IMR-90 (cell line): ENCODE data around the gene COPS2. TPM values are rescaled to one million over a fixed set of nuclear protein-coding genes. Genes with fewer than 3 reads are reported as not detected.

ENCODE experiments used
- ATAC-seq: fragments of 200-7000 bp; cut with Tn5 transposase; 2 replicates; pipeline ENCODE4 v1.9.1; 2020; ENCODE audit warnings: low read depth, mild to moderate bottlenecking, moderate library complexity
- BruUV-seq: library from RNA; stranded (reverse); fragments of 400-500 nt; replicated peaks from 2 replicates; lab custom pipeline; 2021; lab: Mats Ljungman, UMichigan
- CTCF ChIA-PET: fragments of 300-600 bp; formaldehyde crosslinking; extraction: SDS; loops from one replicate; lab custom pipeline; 2021; ENCODE audit warnings: antibody characterized with exemption; lab: Yijun Ruan, JAX
- POLR2A ChIA-PET: fragments of 300-600 bp; sonication (Branson Sonifier 250); formaldehyde crosslinking; loops from one replicate; lab custom pipeline; 2022; ENCODE audit warnings: antibody characterized with exemption; ENCODE audit not compliant: unreplicated experiment; lab: Charles Lee
- DNase-seq: peaks from one replicate; pipeline ENCODE4 v3.0.0; 2013
- H2AFZ ChIP-seq: replicated peaks from 2 replicates; pipeline ENCODE3; 2013; ENCODE audit warnings: low read length, mild to moderate bottlenecking; ENCODE audit not compliant: poor library complexity
- H2AK5ac ChIP-seq: 2 replicates; pipeline ENCODE4 v1.6.1; 2013; ENCODE audit warnings: low read depth, low read length, inconsistent platforms
- H2AK9ac ChIP-seq: replicated peaks from 2 replicates; pipeline ENCODE3; 2013; ENCODE audit warnings: mild to moderate bottlenecking, low read depth, low read length, moderate library complexity; ENCODE audit not compliant: poor library complexity
- H2BK120ac ChIP-seq: 2 replicates; pipeline ENCODE4 v1.6.1; 2013; ENCODE audit warnings: low read depth, low read length, inconsistent platforms
- H2BK15ac ChIP-seq: 3 replicates; pipeline ENCODE4 v1.6.1; 2013; ENCODE audit warnings: low read depth, low read length, inconsistent platforms
- H2BK20ac ChIP-seq: 2 replicates; pipeline ENCODE4 v1.6.1; 2013; ENCODE audit warnings: low read depth, mild to moderate bottlenecking, inconsistent platforms, low read length, moderate library complexity
- H2BK5ac ChIP-seq: 2 replicates; pipeline ENCODE4 v1.6.1; 2013; ENCODE audit warnings: mild to moderate bottlenecking, low read depth, low read length, inconsistent platforms; ENCODE audit not compliant: poor library complexity, severe bottlenecking
- H3K14ac ChIP-seq: replicated peaks from 2 replicates; pipeline ENCODE4 v1.6.1; 2013; ENCODE audit warnings: low read depth, low read length, inconsistent platforms
- H3K18ac ChIP-seq: 2 replicates; pipeline ENCODE4 v1.6.1; 2013; ENCODE audit warnings: low read depth, low read length, control low read depth
- H3K23ac ChIP-seq: 2 replicates; pipeline ENCODE4 v1.6.1; 2013; ENCODE audit warnings: low read depth, low read length, inconsistent platforms
- H3K27ac ChIP-seq: 2 replicates; pipeline ENCODE4 v1.5.1; 2013; ENCODE audit warnings: mild to moderate bottlenecking, control low read depth, low read length; ENCODE audit not compliant: insufficient read depth
- H3K27me3 ChIP-seq: 2 replicates; pipeline ENCODE4 v1.6.1; 2013; ENCODE audit warnings: low read length; ENCODE audit not compliant: control insufficient read depth, insufficient read depth
- H3K36me3 ChIP-seq: 2 replicates; pipeline ENCODE4 v1.6.1; 2013; ENCODE audit warnings: low read length, mixed read lengths; ENCODE audit not compliant: control insufficient read depth, insufficient read depth
- H3K4ac ChIP-seq: 2 replicates; pipeline ENCODE4 v1.6.1; 2013; ENCODE audit warnings: low read depth, low read length, inconsistent platforms
- H3K4me1 ChIP-seq: 2 replicates; pipeline ENCODE4 v1.6.1; 2013; ENCODE audit warnings: low read length, mixed read lengths; ENCODE audit not compliant: control insufficient read depth, insufficient read depth
- H3K4me2 ChIP-seq: 2 replicates; pipeline ENCODE4 v1.6.1; 2013; ENCODE audit warnings: low read depth, mild to moderate bottlenecking, control low read depth, low read length, moderate library complexity
- H3K4me3 ChIP-seq: 2 replicates; pipeline ENCODE4 v1.5.1; 2013; ENCODE audit warnings: low read depth, mild to moderate bottlenecking, control low read depth, low read length, moderate library complexity; ENCODE audit not compliant: insufficient read depth
- H3K56ac ChIP-seq: 2 replicates; pipeline ENCODE4 v1.6.1; 2013; ENCODE audit warnings: low read length, inconsistent platforms; ENCODE audit not compliant: insufficient read depth; ENCODE audit errors: extremely low read depth
- H3K79me1 ChIP-seq, 2 experiments: 2 replicates each; pipeline ENCODE4 v1.6.1; 2013; ENCODE audit warnings: low read length in 2 of 2, inconsistent platforms in 1 of 2, low read depth in 1 of 2
- H3K9ac ChIP-seq: 2 replicates; pipeline ENCODE4 v1.6.1; 2013; ENCODE audit warnings: low read depth, low read length, control low read depth
- H3K9me1 ChIP-seq: 2 replicates; pipeline ENCODE4 v1.6.1; 2013; ENCODE audit warnings: low read length, inconsistent platforms; ENCODE audit not compliant: insufficient read depth
- H3K9me3 ChIP-seq: 2 replicates; pipeline ENCODE4 v1.6.1; 2013; ENCODE audit warnings: low read length; ENCODE audit not compliant: control insufficient read depth, insufficient read depth
- H4K20me1 ChIP-seq: 2 replicates; pipeline ENCODE4 v1.6.1; 2013; ENCODE audit warnings: low read length, inconsistent platforms; ENCODE audit not compliant: insufficient read depth
- H4K5ac ChIP-seq: 2 replicates; pipeline ENCODE4 v1.6.1; 2013; ENCODE audit warnings: mild to moderate bottlenecking, low read depth, low read length, control low read depth
- H4K8ac ChIP-seq, 2 experiments: 2 replicates each; pipeline ENCODE4 v1.6.1; 2013; ENCODE audit warnings: low read depth in 2 of 2, low read length in 2 of 2, control low read depth in 1 of 2, inconsistent platforms in 1 of 2
- H4K91ac ChIP-seq: 2 replicates; pipeline ENCODE4 v1.6.1; 2013; ENCODE audit warnings: low read depth, low read length, inconsistent platforms; ENCODE audit not compliant: insufficient read depth
- BHLHE40 ChIP-seq: fragments of 150-350 bp; IDR thresholded peaks from 2 replicates; pipeline ENCODE4 v1.6.1; 2016; ENCODE audit warnings: mild to moderate bottlenecking, low read depth, low read length
- CEBPB ChIP-seq: IDR thresholded peaks from 2 replicates; pipeline ENCODE4 v1.6.1; 2012; ENCODE audit warnings: low read depth, low read length, improper control_type of control experiment
- FOS ChIP-seq: fragments of 150-350 bp; IDR thresholded peaks from 2 replicates; pipeline ENCODE4 v1.6.1; 2016; ENCODE audit warnings: low read depth, low read length
- POLR2A ChIP-seq: IDR thresholded peaks from 2 replicates; pipeline ENCODE4 v1.6.1; 2012; ENCODE audit warnings: mild to moderate bottlenecking, low read depth, low read length
- RAD21 ChIP-seq: IDR thresholded peaks from 2 replicates; pipeline ENCODE4 v1.6.1; 2012; ENCODE audit warnings: low read length, improper control_type of control experiment
- RFX5 ChIP-seq: IDR thresholded peaks from 2 replicates; pipeline ENCODE4 v1.8.0; 2012; ENCODE audit warnings: low read depth, mild to moderate bottlenecking, low read length, moderate library complexity
- WGBS, 2 experiments: methylation state at CpG; one replicate each; pipeline versions ENCODE4 v1.1.5 to v1.1.7; 2013; ENCODE audit warnings: missing lambda C conversion rate in 2 of 2; ENCODE audit not compliant: insufficient read length in 1 of 2; ENCODE audit errors: extremely low coverage in 2 of 2; 5-methylcytosine and 5-hydroxymethylcytosine counted together
- dilution Hi-C: fragments of 300-500 bp; cut with HindIII; formaldehyde crosslinking; loops from one replicate; pipeline ENCODE4 v1.14.3; 2018; ENCODE audit warnings: low sequenced_read_pairs; ENCODE audit not compliant: unreplicated experiment
- in situ Hi-C: fragments of 300-500 bp; cut with MboI; formaldehyde crosslinking; loops from 3 replicates; pipeline ENCODE4 v1.14.3; 2019; ENCODE audit warnings: low sequenced_read_pairs, inconsistent platforms, mixed read lengths
- intact Hi-C: fragments of 100-400 bp; cut with micrococcal nuclease; formaldehyde crosslinking; loops from 2 replicates; pipeline ENCODE4 v1.10.0; 2022
- polyA plus RNA-seq, 3 experiments: library from polyadenylated mRNA; depleted of rRNA; stranded (reverse); fragments of >200 nt; gene quantifications; 2 replicates each; pipeline ENCODE4 v1.2.3, GENCODE V29; 2012; ENCODE audit warnings: low replicate concordance in 1 of 3
- total RNA-seq: library from RNA; depleted of rRNA; stranded (reverse); fragments of >200 nt; gene quantifications from 2 replicates; pipeline ENCODE4 v1.2.3, GENCODE V29; 2012
- TF ChIP-seq, protein P1 (sequence below): fragments of 150-350 bp; IDR thresholded peaks from 2 replicates; pipeline ENCODE4 v1.6.1; 2016; ENCODE audit warnings: low read depth, mild to moderate bottlenecking, low read length, moderate library complexity, borderline replicate concordance
- TF ChIP-seq, protein P2 (sequence below): fragments of 150-350 bp; IDR thresholded peaks from 2 replicates; pipeline ENCODE4 v1.6.1; 2017; ENCODE audit warnings: mild to moderate bottlenecking, antibody characterized with exemption, low read length, low read depth

The COPS2 gene
- total and polyA plus RNA-seq, 2 of the 4 experiments (the other 2 are of a cell fraction) = 54.6 to 75.6 TPM

DNA sequence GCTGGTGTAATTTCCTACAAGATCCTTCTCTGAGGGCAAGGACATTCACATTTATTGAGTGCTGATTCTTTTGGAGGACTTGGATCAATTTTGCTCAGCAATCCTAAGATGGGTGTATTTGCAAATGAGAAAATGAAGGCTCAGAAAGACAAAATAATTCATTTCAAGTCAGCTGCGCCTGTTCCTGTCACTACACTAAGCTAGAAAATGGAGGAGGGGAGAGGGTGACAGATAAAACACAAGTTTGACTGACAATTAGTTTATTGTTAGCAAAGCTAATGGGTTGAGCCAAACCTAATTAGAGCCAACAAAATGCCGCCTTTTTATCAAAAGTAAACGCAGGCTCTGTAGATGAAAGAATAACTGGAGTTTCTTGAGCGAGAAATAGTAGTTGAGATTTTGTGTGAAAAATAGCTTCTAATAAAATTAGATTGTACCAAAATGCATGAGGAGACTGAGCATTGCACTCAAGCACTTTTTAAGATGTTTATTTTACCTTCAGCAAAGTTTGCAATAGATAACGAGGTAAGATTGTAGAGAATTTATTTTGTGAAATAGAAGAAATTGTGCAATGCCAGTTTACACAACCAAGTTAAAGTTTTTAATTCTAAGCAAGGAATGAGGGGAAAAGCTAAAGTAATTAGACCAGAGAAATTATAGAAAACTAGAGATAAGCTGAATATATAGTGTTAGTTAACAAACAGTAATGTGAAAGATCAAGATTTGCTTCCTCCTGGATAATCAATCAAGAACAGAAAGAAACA is 69.5 kb downstream of the COPS2 start:
- H4K5ac ChIP-seq = peak overlapping the region; percentile 93
- WGBS, 2 experiments = no CpG with 5 or more reads among the region's 5 CpGs
- H4K91ac ChIP-seq = peak overlapping the region; percentile 45; the same call in 1 of the 2 replicates
- 0 out of 2 replicates have a peak overlapping the region, but pooled peaks have one; percentile 32 for H3K23ac ChIP-seq
- peak overlapping the region in 1 of 2 experiments; percentile 55; a peak in 3 of 4 replicates for H4K8ac ChIP-seq
- H4K20me1 ChIP-seq = no peaks in the 10 kb centered on the region
- H3K27me3 ChIP-seq = no peaks in the 10 kb centered on the region
- peaks cover 13% of the 10 kb centered on the region for H3K9me1 ChIP-seq
- no TSS peak for BruUV-seq
- peak overlapping the region; percentile 67; the same call in 1 of the 2 replicates for H3K4ac ChIP-seq
- peak overlapping the region; percentile 98 for H3K18ac ChIP-seq
- in situ Hi-C loops = no loop called here
- peak overlapping the region; percentile 56; the same call in 1 of the 2 replicates for H3K14ac ChIP-seq
- H3K4me2 ChIP-seq = peak overlapping the region; percentile 21; the same call in 1 of the 2 replicates
- no peaks in the 10 kb centered on the region for H3K36me3 ChIP-seq
- dilution Hi-C loops = no loop called here
- ATAC-seq (no peak), DNase-seq (peak; percentile 7)
- ChIA-PET CTCF (interaction anchor here (0.6 kb wide), 1 partner anchor 420 kb away, joined by 3 read pairs; no protein-coding TSS in a partner anchor), POLR2A (no interaction called here)
- intact Hi-C loops = no loop called here
- TF ChIP-seq, protein P1, sequence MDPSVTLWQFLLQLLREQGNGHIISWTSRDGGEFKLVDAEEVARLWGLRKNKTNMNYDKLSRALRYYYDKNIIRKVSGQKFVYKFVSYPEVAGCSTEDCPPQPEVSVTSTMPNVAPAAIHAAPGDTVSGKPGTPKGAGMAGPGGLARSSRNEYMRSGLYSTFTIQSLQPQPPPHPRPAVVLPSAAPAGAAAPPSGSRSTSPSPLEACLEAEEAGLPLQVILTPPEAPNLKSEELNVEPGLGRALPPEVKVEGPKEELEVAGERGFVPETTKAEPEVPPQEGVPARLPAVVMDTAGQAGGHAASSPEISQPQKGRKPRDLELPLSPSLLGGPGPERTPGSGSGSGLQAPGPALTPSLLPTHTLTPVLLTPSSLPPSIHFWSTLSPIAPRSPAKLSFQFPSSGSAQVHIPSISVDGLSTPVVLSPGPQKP = no peak
- peak; percentile 69; the same call in 1 of the 2 replicates for TF ChIP-seq CEBPB
- TF ChIP-seq RFX5 = no peak
- TF ChIP-seq, protein P2, sequence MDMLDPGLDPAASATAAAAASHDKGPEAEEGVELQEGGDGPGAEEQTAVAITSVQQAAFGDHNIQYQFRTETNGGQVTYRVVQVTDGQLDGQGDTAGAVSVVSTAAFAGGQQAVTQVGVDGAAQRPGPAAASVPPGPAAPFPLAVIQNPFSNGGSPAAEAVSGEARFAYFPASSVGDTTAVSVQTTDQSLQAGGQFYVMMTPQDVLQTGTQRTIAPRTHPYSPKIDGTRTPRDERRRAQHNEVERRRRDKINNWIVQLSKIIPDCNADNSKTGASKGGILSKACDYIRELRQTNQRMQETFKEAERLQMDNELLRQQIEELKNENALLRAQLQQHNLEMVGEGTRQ = no peak
- no peak for TF ChIP-seq BHLHE40
- TF ChIP-seq RAD21 = no peak
- TF ChIP-seq POLR2A = no peak
- TF ChIP-seq FOS = no peak
- H3K27ac ChIP-seq = peak overlapping the region; percentile 7; the same call in 1 of the 2 replicates
- no peak overlapping the region for H2AFZ ChIP-seq
- peaks cover 19% of the 10 kb centered on the region for H3K4me1 ChIP-seq
- H2BK20ac ChIP-seq = peak overlapping the region; percentile 74
- H3K79me1 ChIP-seq = no peaks in the 10 kb centered on the region; a peak in 1 of 4 replicates
- H3K9me3 ChIP-seq = no peaks in the 10 kb centered on the region
- H2BK15ac ChIP-seq = peak overlapping the region; percentile 86; the same call in 1 of the 3 replicates
- H3K4me3 ChIP-seq = no peak overlapping the region
- peak overlapping the region; percentile 1; the same call in 1 of the 2 replicates for H2AK5ac ChIP-seq
- H2AK9ac ChIP-seq = no peak overlapping the region
- no peak overlapping the region for H3K56ac ChIP-seq
- no peak overlapping the region for H3K9ac ChIP-seq
- H2BK5ac ChIP-seq = peak overlapping the region; percentile 45
- H2BK120ac ChIP-seq = peak overlapping the region; percentile 68
